ENCODE data around the gene DRAP1.

GRCh38 chr11:65883058-65883761 is 36.0 kb upstream of the DRAP1 start:
- no peak for TF ChIP-seq CTCF (IDR thresholded peaks at IDR 0.05)
- no peak for TF ChIP-seq POLR2A (IDR thresholded peaks at IDR 0.05)
